GM23338 (cell line): Measurements from ENCODE around the gene ATG2A. TPM values are rescaled to one million over a fixed set of nuclear protein-coding genes. Genes with fewer than 3 reads are reported as not detected.
A peak's percentile ranks its signal among the peaks of the same experiment; 100 is the strongest.

Source experiments
- ATAC-seq: fragments of 200-7000 bp; cut with Tn5 transposase; 3 replicates; pipeline ENCODE4 v1.9.1; 2020
- DNase-seq: peaks from one replicate; pipeline ENCODE4 v3.0.0-alpha.2; 2015; ENCODE audit warnings: low spot score
- H2AFZ ChIP-seq: fragments of 200-600 bp; sonication (generic); 2 replicates; pipeline ENCODE4 v1.8.0; 2016; ENCODE audit warnings: antibody characterized with exemption, mild to moderate bottlenecking, moderate library complexity
- H3F3A ChIP-seq: fragments of 200-600 bp; sonication (generic); replicated peaks from 2 replicates; pipeline ENCODE4 v1.8.0; 2017; ENCODE audit warnings: antibody characterized with exemption, mixed run types, low read depth
- H3K27ac ChIP-seq: fragments of 200-600 bp; sonication (generic); 2 replicates; pipeline ENCODE4 v1.6.1; 2016; ENCODE audit warnings: low read depth
- H3K27me3 ChIP-seq: fragments of 200-600 bp; sonication (generic); 2 replicates; pipeline ENCODE4 v1.8.0; 2016; ENCODE audit warnings: mild to moderate bottlenecking, mixed run types, moderate library complexity; ENCODE audit not compliant: insufficient read depth
- H3K36me3 ChIP-seq: fragments of 200-600 bp; sonication (generic); 2 replicates; pipeline ENCODE4 v1.8.0; 2016; ENCODE audit warnings: mild to moderate bottlenecking; ENCODE audit not compliant: insufficient read depth
- H3K4me1 ChIP-seq: fragments of 200-600 bp; sonication (generic); 2 replicates; pipeline ENCODE4 v1.8.0; 2016; ENCODE audit warnings: mild to moderate bottlenecking, moderate library complexity; ENCODE audit not compliant: insufficient read depth
- H3K4me2 ChIP-seq: fragments of 200-600 bp; sonication (generic); 2 replicates; pipeline ENCODE4 v1.7.1; 2017; ENCODE audit warnings: mixed run types
- H3K4me3 ChIP-seq: fragments of 200-600 bp; sonication (generic); 2 replicates; pipeline ENCODE4 v1.6.1; 2016; ENCODE audit warnings: mixed run types
- H3K79me2 ChIP-seq: fragments of 200-600 bp; sonication (generic); replicated peaks from 2 replicates; pipeline ENCODE4 v1.8.0; 2017; ENCODE audit warnings: mild to moderate bottlenecking; ENCODE audit not compliant: insufficient read depth
- H3K9me2 ChIP-seq: fragments of 200-600 bp; sonication (generic); 2 replicates; pipeline ENCODE4 v1.8.0; 2017; ENCODE audit not compliant: insufficient read depth
- H4K20me1 ChIP-seq: fragments of 200-600 bp; sonication (generic); replicated peaks from 2 replicates; pipeline ENCODE4 v1.8.0; 2017; ENCODE audit warnings: mild to moderate bottlenecking; ENCODE audit not compliant: insufficient read depth
- H3K27ac Mint-ChIP-seq: 2 replicates; pipeline ENCODE4 v1.8.0; 2020; ENCODE audit warnings: inconsistent platforms, mild to moderate bottlenecking, moderate library complexity, mixed read lengths
- H3K27me3 Mint-ChIP-seq: 3 replicates; pipeline ENCODE4 v1.8.0; 2022; ENCODE audit warnings: low read depth, mild to moderate bottlenecking, moderate library complexity, mixed read lengths, inconsistent platforms; ENCODE audit not compliant: insufficient read depth, poor library complexity
- H3K36me3 Mint-ChIP-seq: 3 replicates; pipeline ENCODE4 v1.8.0; 2021; ENCODE audit warnings: low read depth, mild to moderate bottlenecking, inconsistent platforms, moderate library complexity, mixed read lengths
- H3K4me1 Mint-ChIP-seq: 3 replicates; pipeline ENCODE4 v1.8.0; 2020; ENCODE audit warnings: mild to moderate bottlenecking, inconsistent platforms, mixed read lengths
- H3K4me3 Mint-ChIP-seq: 3 replicates; pipeline ENCODE4 v1.8.0; 2021; ENCODE audit warnings: moderate library complexity, mild to moderate bottlenecking, inconsistent platforms, mixed read lengths
- H3K9me3 Mint-ChIP-seq: 3 replicates; pipeline ENCODE4 v1.8.0; 2020; ENCODE audit warnings: moderate library complexity, mild to moderate bottlenecking, inconsistent platforms, mixed read lengths
- ETS1 ChIP-seq: IDR thresholded peaks from 2 replicates; pipeline ENCODE4 v1.6.1; 2016; ENCODE audit warnings: antibody characterized with exemption
- EZH2 ChIP-seq: fragments of 200-600 bp; sonication (generic); IDR thresholded peaks from one replicate; pipeline ENCODE4 v1.8.0; 2017; ENCODE audit warnings: antibody characterized with exemption, mild to moderate bottlenecking, low read depth; ENCODE audit not compliant: unreplicated experiment
- EZH2phosphoT487 ChIP-seq: fragments of 200-600 bp; sonication (generic); IDR thresholded peaks from one replicate; pipeline ENCODE4 v1.8.1; 2018; ENCODE audit warnings: antibody characterized with exemption; ENCODE audit not compliant: unreplicated experiment
- JUNB ChIP-seq: IDR thresholded peaks from one replicate; pipeline ENCODE4 v1.6.1; 2016; ENCODE audit warnings: antibody characterized with exemption; ENCODE audit not compliant: unreplicated experiment
- POLR2AphosphoS5 ChIP-seq: IDR thresholded peaks from 2 replicates; pipeline ENCODE4 v1.6.1; 2016; ENCODE audit warnings: antibody characterized with exemption, low read depth
- REST ChIP-seq: IDR thresholded peaks from one replicate; pipeline ENCODE4 v1.6.1; 2018; ENCODE audit warnings: antibody characterized with exemption; ENCODE audit not compliant: unreplicated experiment
- STAT1 ChIP-seq: IDR thresholded peaks from one replicate; pipeline ENCODE4 v1.6.1; 2016; ENCODE audit warnings: antibody characterized with exemption; ENCODE audit not compliant: unreplicated experiment
- ZNF331 ChIP-seq: fragments of 250-450 bp; sonication (Bioruptor Pico); IDR thresholded peaks from 2 replicates; pipeline ENCODE4 v1.5.0; 2020; ENCODE audit warnings: low read depth, mild to moderate bottlenecking, moderate library complexity
- ZNF462 ChIP-seq: fragments of 250-450 bp; sonication (Bioruptor Pico); IDR thresholded peaks from 2 replicates; pipeline ENCODE4 v1.5.0; 2020; ENCODE audit warnings: mild to moderate bottlenecking, moderate library complexity
- polyA plus RNA-seq: library from polyadenylated mRNA; unstranded; fragments of >200 nt; fragmentation: Nextera tagmentation; extraction: Ambion mirVana; gene quantifications from 2 replicates; pipeline ENCODE4 v1.2.1, GENCODE V29; 2016
- total RNA-seq: library from RNA; depleted of rRNA; stranded (reverse); fragments of >200 nt; shearing (Covaris generic); gene quantifications from 2 replicates; pipeline ENCODE4 v1.2.3, GENCODE V29; 2014
- TF ChIP-seq, protein P1 (sequence below), 2 experiments: fragments of 200-600 bp in 1 of 2; sonication (generic) in 1 of 2; conservative IDR thresholded peaks; 2 replicates each; pipeline versions ENCODE4 v1.5.1 to v1.6.1; 2016 to 2017; ENCODE audit warnings: antibody characterized with exemption in 2 of 2, low read depth in 2 of 2, mild to moderate bottlenecking in 2 of 2, moderate library complexity in 1 of 2

The ATG2A gene
- total and polyA plus RNA-seq, 2 experiments from 2014 or later = 8.7 to 31.7 TPM

DNA sequence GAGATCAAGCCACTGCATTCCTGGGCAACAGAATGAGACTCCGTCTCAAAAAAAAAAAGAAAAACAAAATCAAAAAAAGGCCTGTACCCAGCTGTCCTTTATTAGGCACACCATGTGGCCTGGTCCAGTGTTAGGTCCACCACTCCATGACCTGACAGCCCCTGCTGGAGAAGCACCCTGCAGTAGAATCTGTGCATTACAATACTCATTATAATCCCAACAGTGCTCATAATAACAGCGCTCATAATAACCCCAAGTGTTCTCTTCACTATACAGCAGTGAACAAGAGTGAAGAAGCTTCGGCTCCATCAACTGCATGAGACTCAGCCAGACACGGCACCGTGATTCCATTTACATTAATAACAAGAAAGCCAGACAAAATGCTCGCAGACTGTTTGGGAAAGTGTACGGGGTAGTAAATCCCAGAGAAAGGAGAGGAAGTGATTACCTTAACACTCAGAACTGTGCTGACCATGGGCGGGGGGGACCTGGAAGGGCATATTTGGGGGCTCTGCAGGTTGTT is 29.7 kb downstream of the ATG2A start:
- H3K4me1 ChIP-seq = peaks cover 16% of the 10 kb centered on the region; the same call in 1 of the 2 replicates
- peak overlapping the region; percentile 64 for H3K4me2 ChIP-seq
- H3F3A ChIP-seq = 0 out of 2 replicates have a peak, but pooled peaks cover 2% of the 10 kb centered on the region
- no peaks in the 10 kb centered on the region for H4K20me1 ChIP-seq
- no peaks in the 10 kb centered on the region for H3K79me2 ChIP-seq
- H3K4me3 ChIP-seq = peak overlapping the region; percentile 42; the same call in 1 of the 2 replicates
- H3K27ac ChIP-seq = no peak overlapping the region
- no peaks in the 10 kb centered on the region for H3K27me3 ChIP-seq
- ATAC-seq = peak; percentile 2; the same call in 2 of the 3 replicates
- no peak for TF ChIP-seq REST
- TF ChIP-seq POLR2AphosphoS5 = no peak
- TF ChIP-seq ZNF462 (CRISPR knock-in tag) = no peak
- TF ChIP-seq ETS1 = no peak
- no peak for TF ChIP-seq STAT1
- TF ChIP-seq, protein P1, sequence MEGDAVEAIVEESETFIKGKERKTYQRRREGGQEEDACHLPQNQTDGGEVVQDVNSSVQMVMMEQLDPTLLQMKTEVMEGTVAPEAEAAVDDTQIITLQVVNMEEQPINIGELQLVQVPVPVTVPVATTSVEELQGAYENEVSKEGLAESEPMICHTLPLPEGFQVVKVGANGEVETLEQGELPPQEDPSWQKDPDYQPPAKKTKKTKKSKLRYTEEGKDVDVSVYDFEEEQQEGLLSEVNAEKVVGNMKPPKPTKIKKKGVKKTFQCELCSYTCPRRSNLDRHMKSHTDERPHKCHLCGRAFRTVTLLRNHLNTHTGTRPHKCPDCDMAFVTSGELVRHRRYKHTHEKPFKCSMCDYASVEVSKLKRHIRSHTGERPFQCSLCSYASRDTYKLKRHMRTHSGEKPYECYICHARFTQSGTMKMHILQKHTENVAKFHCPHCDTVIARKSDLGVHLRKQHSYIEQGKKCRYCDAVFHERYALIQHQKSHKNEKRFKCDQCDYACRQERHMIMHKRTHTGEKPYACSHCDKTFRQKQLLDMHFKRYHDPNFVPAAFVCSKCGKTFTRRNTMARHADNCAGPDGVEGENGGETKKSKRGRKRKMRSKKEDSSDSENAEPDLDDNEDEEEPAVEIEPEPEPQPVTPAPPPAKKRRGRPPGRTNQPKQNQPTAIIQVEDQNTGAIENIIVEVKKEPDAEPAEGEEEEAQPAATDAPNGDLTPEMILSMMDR (conservative IDR thresholded peaks at IDR 0.05; ENCODE audit: low read depth in 2 of 2) = no peak
- no peak for TF ChIP-seq EZH2
- TF ChIP-seq JUNB = no peak
- no peak for TF ChIP-seq ZNF331
- no peak for TF ChIP-seq EZH2phosphoT487
- peak overlapping the region; percentile 99 for H2AFZ ChIP-seq
- H3K36me3 ChIP-seq = no peaks in the 10 kb centered on the region
- Mint-ChIP-seq H3K4me3 (peak overlapping the region; percentile 15; the same call in 1 of the 3 replicates), H3K27ac (no peak overlapping the region), H3K36me3 (no peaks in the 10 kb centered on the region; the same call in 2 of the 3 replicates), H3K4me1 (peaks cover 15% of the 10 kb centered on the region), H3K27me3 (peaks cover 5% of the 10 kb centered on the region), H3K9me3 (no peaks in the 10 kb centered on the region)
- no peaks in the 10 kb centered on the region for H3K9me2 ChIP-seq
- no peak for DNase-seq
